CD14-positive monocyte (primary cell): ENCODE data around the gene TOGARAM2. TPM values are rescaled to one million over a fixed set of nuclear protein-coding genes. Genes with fewer than 3 reads are reported as not detected.

Experiments used
- DNase-seq, 3 donors: peaks; one replicate each; pipeline ENCODE4 v3.0.0-alpha.2; 2011 to 2022
- H2AFZ ChIP-seq: 2 replicates; pipeline ENCODE4 v1.6.0; 2012; ENCODE audit warnings: mild to moderate bottlenecking, low read depth, low read length, inconsistent platforms; ENCODE audit not compliant: insufficient read depth, poor library complexity, severe bottlenecking
- H3K27ac ChIP-seq, 2 donors: 1 replicate in 1 of 2; 2 replicates in 1 of 2; pipeline ENCODE4 v1.5.1; 2012 to 2013; ENCODE audit warnings: low read length in 2 of 2, control low read depth in 1 of 2, inconsistent platforms in 1 of 2, low read depth in 1 of 2, mild to moderate bottlenecking in 1 of 2
- H3K27me3 ChIP-seq, 2 donors: one replicate each; pipeline versions ENCODE4 v1.6.0 to v1.6.1; 2011 to 2013; ENCODE audit warnings: low read length in 2 of 2; ENCODE audit not compliant: control insufficient read depth in 2 of 2, insufficient read depth in 2 of 2
- H3K36me3 ChIP-seq, 2 donors: replicated peaks in 1 of 2; 1 replicate in 1 of 2; 2 replicates in 1 of 2; pipeline versions ENCODE4 v1.5.1 to v1.6.1; 2012 to 2013; ENCODE audit warnings: low read length in 2 of 2, control low read depth in 1 of 2, inconsistent platforms in 1 of 2, mild to moderate bottlenecking in 1 of 2; ENCODE audit not compliant: insufficient read depth in 2 of 2, control insufficient read depth in 1 of 2
- H3K4me1 ChIP-seq, 2 donors: 1 replicate in 1 of 2; 2 replicates in 1 of 2; pipeline versions ENCODE4 v1.5.1 to v1.6.1; 2012 to 2013; ENCODE audit warnings: low read length in 2 of 2, control low read depth in 1 of 2, inconsistent platforms in 1 of 2, mild to moderate bottlenecking in 1 of 2, moderate library complexity in 1 of 2; ENCODE audit not compliant: insufficient read depth in 2 of 2, control insufficient read depth in 1 of 2
- H3K4me2 ChIP-seq: replicated peaks from 2 replicates; pipeline ENCODE3; 2012; ENCODE audit warnings: low read length, moderate library complexity, mild to moderate bottlenecking; ENCODE audit not compliant: poor library complexity, severe bottlenecking; ENCODE audit errors: extremely low read depth
- H3K4me3 ChIP-seq, 3 experiments: fragments of 200-600 bp in 1 of 3; sonication (generic) in 1 of 3; replicated peaks in 1 of 3; 1 replicate in 2 of 3; 2 replicates in 1 of 3; pipeline ENCODE4 v1.5.1; 2011 to 2013; ENCODE audit warnings: low read length in 3 of 3, mild to moderate bottlenecking in 3 of 3, control low read depth in 2 of 3, low read depth in 2 of 3, inconsistent platforms in 1 of 3, moderate library complexity in 1 of 3
- H3K79me2 ChIP-seq: 2 replicates; pipeline ENCODE4 v1.6.0; 2012; ENCODE audit warnings: mild to moderate bottlenecking, control low read depth, inconsistent platforms, low read length, moderate library complexity; ENCODE audit not compliant: insufficient read depth
- H3K9ac ChIP-seq: 2 replicates; pipeline ENCODE4 v1.6.0; 2017; ENCODE audit warnings: low read length, mild to moderate bottlenecking; ENCODE audit not compliant: insufficient read depth, poor library complexity, severe bottlenecking
- H3K9me3 ChIP-seq, 2 donors: replicated peaks in 1 of 2; 1 replicate in 1 of 2; 2 replicates in 1 of 2; pipeline versions ENCODE4 v1.5.1 to v1.6.1; 2012 to 2013; ENCODE audit warnings: low read length in 2 of 2, control low read depth in 1 of 2; ENCODE audit not compliant: control insufficient read depth in 1 of 2, insufficient read depth in 1 of 2
- H4K20me1 ChIP-seq: 2 replicates; pipeline ENCODE4 v1.6.0; 2012; ENCODE audit warnings: mild to moderate bottlenecking, low read length, control low read depth, moderate library complexity; ENCODE audit not compliant: insufficient read depth
- H3K27ac Mint-ChIP-seq, 7 donors: one replicate each; pipeline ENCODE4 v1.8.0; 2020; ENCODE audit warnings: mild to moderate bottlenecking in 7 of 7, mixed read lengths in 7 of 7, moderate library complexity in 6 of 7, inconsistent platforms in 2 of 7
- H3K27me3 Mint-ChIP-seq, 3 donors: one replicate each; pipeline ENCODE4 v1.8.0; 2021 to 2022; ENCODE audit warnings: low read depth in 3 of 3, mild to moderate bottlenecking in 3 of 3, mixed read lengths in 3 of 3, moderate library complexity in 3 of 3, inconsistent platforms in 1 of 3
- H3K36me3 Mint-ChIP-seq, 2 donors: one replicate each; pipeline ENCODE4 v1.8.0; 2020; ENCODE audit warnings: mixed read lengths in 2 of 2, inconsistent platforms in 1 of 2, mild to moderate bottlenecking in 1 of 2
- H3K4me1 Mint-ChIP-seq: one replicate; pipeline ENCODE4 v1.8.0; 2020; ENCODE audit warnings: mild to moderate bottlenecking, mixed read lengths
- H3K4me3 Mint-ChIP-seq, 2 donors: one replicate each; pipeline ENCODE4 v1.8.0; 2020; ENCODE audit warnings: mild to moderate bottlenecking in 2 of 2, mixed read lengths in 2 of 2, moderate library complexity in 1 of 2
- H3K9me3 Mint-ChIP-seq, 7 donors: one replicate each; pipeline ENCODE4 v1.8.0; 2020 to 2022; ENCODE audit warnings: mixed read lengths in 7 of 7, mild to moderate bottlenecking in 6 of 7, moderate library complexity in 6 of 7, inconsistent platforms in 2 of 7
- WGBS: methylation state at CpG from one replicate; pipeline ENCODE4 v1.1.5; 2013; ENCODE audit warnings: missing lambda C conversion rate; ENCODE audit not compliant: insufficient coverage; 5-methylcytosine and 5-hydroxymethylcytosine counted together
- intact Hi-C, 2 donors: fragments of 100-400 bp; cut with micrococcal nuclease; formaldehyde crosslinking; loops; one replicate each; pipeline versions ENCODE4 v1.15.0 to v1.15.1; 2023
- polyA plus RNA-seq, 3 donors: library from polyadenylated mRNA; depleted of rRNA in 1 of 3; unstranded in 2 of 3; stranded (reverse) in 1 of 3; fragments of 300-500 nt in 2 of 3; fragments of >200 nt in 1 of 3; fragmentation: Illumina TruSeq in 2 of 3; gene quantifications; 1 replicate in 2 of 3; 2 replicates in 1 of 3; pipeline ENCODE4 v1.2.3, GENCODE V29; 2012 to 2021
- TF ChIP-seq, protein P1 (sequence below): fragments of 200-600 bp; IDR thresholded peaks from one replicate; pipeline ENCODE4 v1.8.0; 2022; ENCODE audit warnings: antibody characterized with exemption, mild to moderate bottlenecking

The TOGARAM2 gene
- polyA plus RNA-seq, 3 donors = 0.23 to 5.5 TPM; not detected in 1

DNA sequence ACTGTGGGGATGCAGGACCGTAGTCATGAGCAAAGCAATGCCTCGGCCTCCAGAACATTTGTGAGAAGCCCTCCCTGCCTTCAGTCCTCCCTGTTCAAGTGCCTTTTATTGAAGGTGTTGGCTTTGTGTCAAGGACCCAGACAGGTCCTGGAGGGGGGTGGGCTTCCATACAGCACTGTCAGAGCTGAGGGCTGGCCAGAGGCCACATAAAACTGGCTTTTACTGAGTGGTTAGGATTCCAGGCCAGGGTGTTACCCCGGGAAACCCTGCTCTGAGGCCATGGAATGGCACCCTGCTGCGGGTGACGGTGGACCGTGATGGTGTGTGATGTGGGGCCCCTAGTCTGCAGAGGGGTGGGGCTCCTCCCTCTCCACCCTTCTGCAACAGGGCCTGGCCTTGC, 41.6 kb downstream of the TOGARAM2 start:
- intact Hi-C loops = no loop called here
- WGBS = no CpG with 5 or more reads among the region's 6 CpGs
- Mint-ChIP-seq H3K27ac (peak overlapping the region in 1 of 7 donors; percentile 9), H3K4me1 (peaks cover 10% of the 10 kb centered on the region), H3K4me3 (no peak overlapping the region), H3K27me3 (peaks cover 0 to 6% (median 0%) of the 10 kb centered on the region in 3 donors), H3K36me3 (no peaks in the 10 kb centered on the region), H3K9me3 (peaks cover 0 to 2% (median 0%) of the 10 kb centered on the region in 7 donors)
- H3K79me2 ChIP-seq = no peaks in the 10 kb centered on the region
- no peaks in the 10 kb centered on the region for H3K36me3 ChIP-seq
- H3K4me1 ChIP-seq = peaks cover 8 to 9% of the 10 kb centered on the region in 2 donors
- H3K9ac ChIP-seq = no peak overlapping the region
- H3K27ac ChIP-seq = no peak overlapping the region
- H3K27me3 ChIP-seq = no peaks in the 10 kb centered on the region
- no peak overlapping the region for H3K4me2 ChIP-seq
- H3K4me3 ChIP-seq = no peak overlapping the region
- H3K9me3 ChIP-seq = no peaks in the 10 kb centered on the region
- no peaks in the 10 kb centered on the region for H4K20me1 ChIP-seq
- DNase-seq = no peak
- no peak overlapping the region for H2AFZ ChIP-seq
- TF ChIP-seq, protein P1, sequence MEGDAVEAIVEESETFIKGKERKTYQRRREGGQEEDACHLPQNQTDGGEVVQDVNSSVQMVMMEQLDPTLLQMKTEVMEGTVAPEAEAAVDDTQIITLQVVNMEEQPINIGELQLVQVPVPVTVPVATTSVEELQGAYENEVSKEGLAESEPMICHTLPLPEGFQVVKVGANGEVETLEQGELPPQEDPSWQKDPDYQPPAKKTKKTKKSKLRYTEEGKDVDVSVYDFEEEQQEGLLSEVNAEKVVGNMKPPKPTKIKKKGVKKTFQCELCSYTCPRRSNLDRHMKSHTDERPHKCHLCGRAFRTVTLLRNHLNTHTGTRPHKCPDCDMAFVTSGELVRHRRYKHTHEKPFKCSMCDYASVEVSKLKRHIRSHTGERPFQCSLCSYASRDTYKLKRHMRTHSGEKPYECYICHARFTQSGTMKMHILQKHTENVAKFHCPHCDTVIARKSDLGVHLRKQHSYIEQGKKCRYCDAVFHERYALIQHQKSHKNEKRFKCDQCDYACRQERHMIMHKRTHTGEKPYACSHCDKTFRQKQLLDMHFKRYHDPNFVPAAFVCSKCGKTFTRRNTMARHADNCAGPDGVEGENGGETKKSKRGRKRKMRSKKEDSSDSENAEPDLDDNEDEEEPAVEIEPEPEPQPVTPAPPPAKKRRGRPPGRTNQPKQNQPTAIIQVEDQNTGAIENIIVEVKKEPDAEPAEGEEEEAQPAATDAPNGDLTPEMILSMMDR = no peak

DNA sequence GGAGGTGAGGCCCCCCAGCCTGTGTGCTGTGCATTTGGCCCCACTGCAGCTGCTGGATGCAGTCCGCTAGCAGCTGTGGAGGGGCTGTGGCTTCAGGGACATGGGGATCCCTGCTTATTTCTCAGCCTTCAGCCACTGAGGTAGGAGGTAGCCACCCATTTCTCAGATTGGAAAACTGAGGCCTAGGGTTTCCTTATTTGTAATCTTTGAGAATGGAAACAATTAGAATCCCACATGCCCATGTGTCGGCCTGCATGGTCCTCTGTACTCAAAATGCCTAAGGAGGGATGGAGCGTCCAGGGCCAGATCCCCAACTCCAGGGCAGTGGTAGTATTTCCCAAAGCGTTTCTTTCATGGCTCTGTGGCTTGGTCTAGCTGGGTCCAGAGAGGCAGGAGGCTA, 42.1 kb downstream of the TOGARAM2 start:
- Histone ChIP-seq H3K36me3 (no peaks in the 10 kb centered on the region), H3K4me1 (peaks cover 3 to 4% of the 10 kb centered on the region in 2 donors), H4K20me1 (no peaks in the 10 kb centered on the region), H3K4me3 (no peak overlapping the region), H3K4me2 (no peak overlapping the region), H3K27me3 (no peaks in the 10 kb centered on the region), H3K79me2 (no peaks in the 10 kb centered on the region), H3K27ac (no peak overlapping the region), H2AFZ (no peak overlapping the region), H3K9me3 (no peaks in the 10 kb centered on the region), H3K9ac (no peak overlapping the region)
- WGBS = 100% methylated on average over 2 of the region's 4 CpGs
- DNase-seq = no peak
- intact Hi-C loops = no loop called here
- Mint-ChIP-seq H3K36me3 (no peaks in the 10 kb centered on the region), H3K27me3 (peaks cover 0 to 6% (median 2%) of the 10 kb centered on the region in 3 donors), H3K27ac (peak overlapping the region in 1 of 7 donors; percentile 10), H3K4me1 (peaks cover 6% of the 10 kb centered on the region), H3K4me3 (no peak overlapping the region), H3K9me3 (peaks cover 0 to 2% (median 0%) of the 10 kb centered on the region in 7 donors)
- TF ChIP-seq, protein P1 = no peak
